BJ (cell line): Measurements from ENCODE around the gene SLC39A13. TPM values are rescaled to one million over a fixed set of nuclear protein-coding genes. Genes with fewer than 3 reads are reported as not detected.

Source experiments
- CTCF ChIA-PET: fragments of 350-600 bp; formaldehyde crosslinking; extraction: SDS; loops from one replicate; lab custom pipeline; 2021; ENCODE audit warnings: antibody characterized with exemption, inconsistent platforms; lab: Yijun Ruan, JAX
- POLR2A ChIA-PET: fragments of 300-600 bp; sonication (Branson Sonifier 250); formaldehyde crosslinking; extraction: SDS; loops from one replicate; lab custom pipeline; 2021; ENCODE audit warnings: antibody characterized with exemption; lab: Charles Lee
- DNase-seq: peaks from one replicate; pipeline ENCODE4 v3.0.0-alpha.2; 2011; ENCODE audit warnings: low read depth
- H3K27me3 ChIP-seq: 2 replicates; pipeline ENCODE4 v1.6.0; 2011; ENCODE audit warnings: low read length; ENCODE audit not compliant: control insufficient read depth, insufficient read depth
- H3K36me3 ChIP-seq: 2 replicates; pipeline ENCODE4 v1.5.1; 2011; ENCODE audit warnings: low read length; ENCODE audit not compliant: control insufficient read depth, insufficient read depth
- H3K4me3 ChIP-seq: 2 replicates; pipeline ENCODE4 v1.5.1; 2011; ENCODE audit warnings: low read depth, mild to moderate bottlenecking, control low read depth, low read length
- CTCF ChIP-seq: IDR thresholded peaks from 2 replicates; pipeline ENCODE4 v1.5.1; 2011; ENCODE audit warnings: low read depth, mild to moderate bottlenecking, control low read depth, inconsistent platforms, low read length, moderate library complexity; ENCODE audit not compliant: insufficient read depth
- polyA minus RNA-seq: library from RNA; depleted of rRNA, polyadenylated mRNA; stranded (reverse); fragments of >200 nt; gene quantifications from 2 replicates; pipeline ENCODE4 v1.2.3, GENCODE V29; 2011; rRNA and poly(A)+ RNA removed
- polyA plus RNA-seq: library from polyadenylated mRNA; depleted of rRNA; stranded (reverse); fragments of >200 nt; gene quantifications from 2 replicates; pipeline ENCODE4 v1.2.3, GENCODE V29; 2011; rRNA removed

SLC39A13 gene
- 59.7 and 108 TPM in 2 replicates for polyA plus RNA-seq
- 24.2 and 32.3 TPM in 2 replicates for polyA minus RNA-seq

- H3K36me3 ChIP-seq: peaks cover 17% of the 10 kb centered on the region
- ChIA-PET CTCF (interaction anchor here (0.6 to 5.1 kb wide), 7 partner anchors 13 to 54 kb away, joined by 3 to 37 read pairs (median 4); no protein-coding TSS in a partner anchor), POLR2A (no interaction called here)
- peak; percentile 75 for DNase-seq
- H3K27me3 ChIP-seq: no peaks in the 10 kb centered on the region
- TF ChIP-seq CTCF: peak; percentile 45
- peak within 1 kb of the TSS; percentile 95 for H3K4me3 ChIP-seq
These were observed at the start of gene SLC39A13 for GRCh38 chr11:47407746-47408590. Gene SLC39A13 (plus strand): TSS chr11:47408590. CDS start chr11:47410095, 1,505 bp downstream.

GRCh38 chr11:47358731-47359051 lies 49.7 kb upstream of the SLC39A13 start:
- POLR2A ChIA-PET: no interaction called here
- TF ChIP-seq CTCF: no peak
- no peak overlapping the region for H3K4me3 ChIP-seq
- no peak for DNase-seq
- no peaks in the 10 kb centered on the region for H3K36me3 ChIP-seq
- CTCF ChIA-PET: interaction anchor here (1.3 to 2.5 kb wide), 3 partner anchors 16 to 181 kb away, joined by 6 to 8 read pairs (median 6); partner anchors contain the start of gene NR1H3
- no peaks in the 10 kb centered on the region for H3K27me3 ChIP-seq

- no peak overlapping the region for H3K4me3 ChIP-seq
- H3K36me3 ChIP-seq: no peaks in the 10 kb centered on the region
- POLR2A ChIA-PET: interaction anchor here (0.5 kb wide), 1 partner anchor 363 kb away, joined by 9 read pairs; no protein-coding TSS in a partner anchor
- CTCF ChIA-PET: interaction anchor here (1.3 to 2.5 kb wide), 5 partner anchors 10 to 181 kb away, joined by 3 to 8 read pairs (median 6); partner anchors contain the start of gene NR1H3
- 0 out of 2 replicates have a peak, but pooled peaks cover under 1% of the 10 kb centered on the region for H3K27me3 ChIP-seq
- DNase-seq: no peak
- no peak for TF ChIP-seq CTCF
These were observed 49.2 kb upstream of the SLC39A13 start for GRCh38 chr11:47359162-47359561.

GRCh38 chr11:47359586-47359985 lies 48.8 kb upstream of the SLC39A13 start:
- Histone ChIP-seq H3K36me3 (no peaks in the 10 kb centered on the region), H3K4me3 (no peak overlapping the region), H3K27me3 (0 out of 2 replicates have a peak, but pooled peaks cover 3% of the 10 kb centered on the region)
- DNase-seq: no peak
- POLR2A ChIA-PET: interaction anchor here (0.5 kb wide), 1 partner anchor 363 kb away, joined by 9 read pairs; no protein-coding TSS in a partner anchor
- TF ChIP-seq CTCF: no peak
- CTCF ChIA-PET: interaction anchor here (1.2 to 1.7 kb wide), 5 partner anchors 10 to 182 kb away, joined by 3 to 8 read pairs (median 4); partner anchors contain the start of gene NR1H3

- no peak for TF ChIP-seq CTCF
- POLR2A ChIA-PET: no interaction called here
- Histone ChIP-seq H3K4me3 (no peak overlapping the region), H3K27me3 (0 out of 2 replicates have a peak, but pooled peaks cover 3% of the 10 kb centered on the region), H3K36me3 (no peaks in the 10 kb centered on the region)
- DNase-seq: no peak
- CTCF ChIA-PET: interaction anchor here (1.2 to 1.7 kb wide), 3 partner anchors 9 to 182 kb away, joined by 3 to 4 read pairs (median 4); no protein-coding TSS in a partner anchor
These were observed 48.0 kb upstream of the SLC39A13 start for GRCh38 chr11:47360341-47360740.
